ENCODE measurements around the gene NR3C2. TPM values are rescaled to one million over a fixed set of nuclear protein-coding genes. Genes with fewer than 3 reads are reported as not detected.
"Not testable (repeated sequence)": the region's sequence is repeated elsewhere in the genome, so short reads cannot be mapped to it uniquely, and the experiment has no call there.

Gene NR3C2
- total and polyA plus RNA-seq, 8 donors, result 2.0 to 36.4 (median 16.9) TPM

DNA sequence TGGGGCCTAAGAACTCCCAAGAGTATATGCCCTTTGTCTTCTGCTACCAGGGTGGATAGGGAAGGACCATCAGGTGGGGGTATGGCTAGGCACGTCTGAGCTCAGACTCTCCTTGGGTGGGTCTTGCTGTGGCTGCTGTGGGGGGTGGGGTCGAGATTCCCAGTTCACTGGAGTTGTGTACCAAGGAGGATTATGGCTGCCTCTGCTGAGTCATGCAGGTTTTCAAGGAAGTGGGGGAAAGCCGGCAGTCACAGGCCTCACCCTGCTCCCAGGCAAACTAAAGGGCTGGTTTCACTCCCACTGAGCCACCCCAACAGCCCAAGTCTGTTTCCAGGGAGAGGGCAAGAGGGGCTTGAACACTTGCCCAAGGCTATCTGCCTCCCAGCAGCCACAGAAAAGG lies 249.7 kb downstream of the NR3C2 start:
- H3K27me3 ChIP-seq, result no peaks in the 10 kb centered on the region
- H3K36me3 ChIP-seq, result peaks cover 0 to 29% (median 24%) of the 10 kb centered on the region in 4 donors
- H3K4me1 ChIP-seq, result no peaks in the 10 kb centered on the region
- 80 to 97% (median 85%) methylated on average over 3 of the region's 3 CpGs for WGBS, 5 donors
- intact Hi-C loops (cut with DNase I; ENCODE audit: low total_unique reads), result no loop called here
- no peak for DNase-seq
- no peak overlapping the region for H3K27ac ChIP-seq
- TF ChIP-seq POLR2A (IDR thresholded peaks at IDR 0.05) (no peak), POLR2AphosphoS5 (IDR thresholded peaks at IDR 0.05) (no peak), EP300 (IDR thresholded peaks at IDR 0.05) (no peak)
- TF ChIP-seq, protein P1, sequence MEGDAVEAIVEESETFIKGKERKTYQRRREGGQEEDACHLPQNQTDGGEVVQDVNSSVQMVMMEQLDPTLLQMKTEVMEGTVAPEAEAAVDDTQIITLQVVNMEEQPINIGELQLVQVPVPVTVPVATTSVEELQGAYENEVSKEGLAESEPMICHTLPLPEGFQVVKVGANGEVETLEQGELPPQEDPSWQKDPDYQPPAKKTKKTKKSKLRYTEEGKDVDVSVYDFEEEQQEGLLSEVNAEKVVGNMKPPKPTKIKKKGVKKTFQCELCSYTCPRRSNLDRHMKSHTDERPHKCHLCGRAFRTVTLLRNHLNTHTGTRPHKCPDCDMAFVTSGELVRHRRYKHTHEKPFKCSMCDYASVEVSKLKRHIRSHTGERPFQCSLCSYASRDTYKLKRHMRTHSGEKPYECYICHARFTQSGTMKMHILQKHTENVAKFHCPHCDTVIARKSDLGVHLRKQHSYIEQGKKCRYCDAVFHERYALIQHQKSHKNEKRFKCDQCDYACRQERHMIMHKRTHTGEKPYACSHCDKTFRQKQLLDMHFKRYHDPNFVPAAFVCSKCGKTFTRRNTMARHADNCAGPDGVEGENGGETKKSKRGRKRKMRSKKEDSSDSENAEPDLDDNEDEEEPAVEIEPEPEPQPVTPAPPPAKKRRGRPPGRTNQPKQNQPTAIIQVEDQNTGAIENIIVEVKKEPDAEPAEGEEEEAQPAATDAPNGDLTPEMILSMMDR (IDR thresholded peaks at IDR 0.05), result no peak
- no peak overlapping the region for H3K4me3 ChIP-seq
- no peaks in the 10 kb centered on the region for H3K9me3 ChIP-seq

DNA sequence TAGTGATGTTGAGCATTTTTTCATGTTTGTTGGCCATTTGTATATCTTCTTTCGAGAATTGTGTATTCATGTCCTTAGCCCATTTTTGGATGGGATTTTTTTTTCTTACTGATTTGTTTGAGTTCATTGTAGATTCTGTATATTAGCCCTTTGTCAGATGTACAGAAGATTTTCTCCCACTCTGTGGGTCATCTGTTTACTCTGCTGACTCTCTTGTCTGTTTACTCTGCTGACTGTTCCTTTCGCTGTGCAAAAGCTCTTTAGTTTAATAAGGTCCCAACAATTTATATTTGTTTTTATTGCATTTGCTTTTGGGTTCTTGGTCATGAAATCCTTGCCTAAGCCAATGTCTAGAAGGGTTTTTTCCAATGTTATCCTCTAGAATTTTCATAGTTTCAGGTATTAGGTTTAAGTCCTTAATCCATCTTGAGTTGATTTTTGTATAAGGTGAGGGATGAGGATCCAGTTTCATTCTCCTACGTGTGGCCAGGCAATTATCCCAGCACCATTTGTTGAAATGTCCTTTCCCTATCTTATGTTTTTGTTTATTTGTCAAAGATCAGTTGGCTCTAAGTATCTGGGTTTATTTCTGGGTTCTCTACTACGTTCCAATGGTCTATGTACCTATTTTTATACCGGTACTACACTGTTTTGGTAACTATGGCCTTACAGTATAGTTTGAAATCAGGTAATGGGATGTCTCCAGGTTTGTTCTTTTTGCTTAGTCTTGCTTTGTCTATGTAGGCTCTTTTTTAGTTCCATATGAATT lies 254.6 kb downstream of the NR3C2 start:
- H3K9me3 ChIP-seq; intact Hi-C loops (cut with DNase I; ENCODE audit: low total_unique reads); H3K27me3 ChIP-seq; DNase-seq; H3K4me3 ChIP-seq; H3K4me1 ChIP-seq; H3K36me3 ChIP-seq; H3K27ac ChIP-seq: not testable (repeated sequence)
- 72 to 79% (median 78%) methylated on average over 5 of the region's 5 CpGs for WGBS, 5 donors

- no peaks in the 10 kb centered on the region for H3K9me3 ChIP-seq
- H3K36me3 ChIP-seq, result peaks cover 0 to 5% (median 0%) of the 10 kb centered on the region in 4 donors
- no peak for DNase-seq
- intact Hi-C loops (cut with DNase I; ENCODE audit: low total_unique reads), result no loop called here
- no peaks in the 10 kb centered on the region for H3K27me3 ChIP-seq
- TF ChIP-seq, protein P1 (IDR thresholded peaks at IDR 0.05), result no peak
- no peak for TF ChIP-seq POLR2A (IDR thresholded peaks at IDR 0.05)
- no peak for TF ChIP-seq EP300 (IDR thresholded peaks at IDR 0.05)
- TF ChIP-seq POLR2AphosphoS5 (IDR thresholded peaks at IDR 0.05), result no peak
- H3K4me1 ChIP-seq, result peaks cover 0 to 6% (median 2%) of the 10 kb centered on the region in 4 donors
- no peak overlapping the region for H3K4me3 ChIP-seq
- WGBS, 5 donors, result 92 to 100% (median 97%) methylated on average over 4 of the region's 4 CpGs
- no peak overlapping the region for H3K27ac ChIP-seq
Observed at GRCh38 chr4:148184922-148185321, 257.3 kb downstream of the NR3C2 start.

DNA sequence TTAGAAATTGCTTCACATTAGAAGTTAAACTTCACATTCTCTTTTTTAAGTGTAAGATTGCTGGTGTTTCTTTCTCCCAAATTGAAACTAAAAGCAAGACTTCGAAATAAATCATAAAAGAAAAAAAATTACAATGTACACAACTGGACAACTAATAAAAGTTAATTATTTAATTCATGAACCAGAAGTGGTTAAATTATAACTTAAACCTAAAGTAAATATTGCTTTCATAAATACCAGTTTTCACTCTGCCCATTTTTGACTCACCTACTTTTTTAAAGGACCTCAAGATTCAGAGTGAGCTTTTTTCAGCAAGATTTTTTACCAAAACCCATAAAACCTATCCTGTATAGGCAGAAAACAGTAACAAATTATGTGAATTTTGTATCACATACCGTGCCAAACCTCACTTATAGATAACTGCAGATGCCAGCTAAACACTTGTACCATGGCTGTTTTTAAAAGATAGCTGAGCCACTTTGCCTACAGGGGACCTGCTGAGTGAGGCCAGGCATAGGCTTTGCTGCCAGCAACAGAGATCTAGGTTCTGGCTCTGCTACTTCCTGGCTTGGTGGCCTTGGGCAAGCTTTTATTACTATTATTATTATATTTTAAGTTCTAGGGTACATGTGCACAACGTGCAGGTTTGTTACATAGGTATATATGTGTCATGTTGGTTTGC lies 259.8 kb downstream of the NR3C2 start:
- TF ChIP-seq POLR2A (IDR thresholded peaks at IDR 0.05) (no peak), POLR2AphosphoS5 (IDR thresholded peaks at IDR 0.05) (no peak), EP300 (IDR thresholded peaks at IDR 0.05) (no peak)
- TF ChIP-seq, protein P1 (IDR thresholded peaks at IDR 0.05), result no peak
- intact Hi-C loops (cut with DNase I; ENCODE audit: low total_unique reads), result no loop called here
- Histone ChIP-seq H3K9me3 (no peaks in the 10 kb centered on the region), H3K27ac (no peak overlapping the region), H3K4me1 (peaks cover 0 to 6% (median 2%) of the 10 kb centered on the region in 4 donors), H3K36me3 (peaks cover 0 to 5% (median 0%) of the 10 kb centered on the region in 4 donors), H3K27me3 (no peaks in the 10 kb centered on the region), H3K4me3 (no peak overlapping the region)
- DNase-seq, result no peak
- 56 to 79% (median 62%) methylated on average over 3 of the region's 3 CpGs for WGBS, 5 donors

All from stomach (tissue), 9 donors.